Pulmonary artery endothelial cell (primary cell): ENCODE measurements around the gene ZNF195. TPM values are rescaled to one million over a fixed set of nuclear protein-coding genes. Genes with fewer than 3 reads are reported as not detected.
"Not testable (repeated sequence)": the region's sequence is repeated elsewhere in the genome, so short reads cannot be mapped to it uniquely, and the experiment has no call there.

Source experiments
- DNase-seq: peaks from one replicate; pipeline ENCODE4 v3.0.0-alpha.2; 2011; ENCODE audit warnings: low read depth, low spot score
- total RNA-seq: library from RNA; depleted of rRNA; stranded (reverse); fragments of >200 nt; gene quantifications from 2 replicates; pipeline ENCODE4 v1.2.3, GENCODE V29; 2014

The ZNF195 gene
- total RNA-seq, 1 donor from 2014 or later = 16.3 TPM

DNA sequence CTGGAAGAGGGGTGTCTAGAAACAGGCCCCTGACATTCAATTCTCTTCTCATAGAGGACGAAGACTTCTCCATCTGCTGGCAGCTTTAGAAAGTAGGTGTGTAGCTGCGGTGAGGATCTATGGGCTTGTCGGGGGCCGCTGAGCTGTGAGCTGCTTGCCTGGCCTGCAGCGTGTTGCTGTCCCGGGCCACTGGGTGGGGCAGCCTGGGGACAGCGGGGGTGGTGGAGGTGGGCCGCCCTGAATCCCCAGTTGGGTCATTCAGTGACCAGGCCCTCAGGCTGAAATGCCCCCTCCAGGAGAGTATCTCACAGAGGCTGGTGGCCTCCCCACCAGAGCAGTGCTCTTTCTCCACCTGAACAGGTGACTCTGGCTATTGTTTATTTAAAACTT, 23.9 kb upstream of the ZNF195 start:
- DNase-seq = not testable (repeated sequence)

DNA sequence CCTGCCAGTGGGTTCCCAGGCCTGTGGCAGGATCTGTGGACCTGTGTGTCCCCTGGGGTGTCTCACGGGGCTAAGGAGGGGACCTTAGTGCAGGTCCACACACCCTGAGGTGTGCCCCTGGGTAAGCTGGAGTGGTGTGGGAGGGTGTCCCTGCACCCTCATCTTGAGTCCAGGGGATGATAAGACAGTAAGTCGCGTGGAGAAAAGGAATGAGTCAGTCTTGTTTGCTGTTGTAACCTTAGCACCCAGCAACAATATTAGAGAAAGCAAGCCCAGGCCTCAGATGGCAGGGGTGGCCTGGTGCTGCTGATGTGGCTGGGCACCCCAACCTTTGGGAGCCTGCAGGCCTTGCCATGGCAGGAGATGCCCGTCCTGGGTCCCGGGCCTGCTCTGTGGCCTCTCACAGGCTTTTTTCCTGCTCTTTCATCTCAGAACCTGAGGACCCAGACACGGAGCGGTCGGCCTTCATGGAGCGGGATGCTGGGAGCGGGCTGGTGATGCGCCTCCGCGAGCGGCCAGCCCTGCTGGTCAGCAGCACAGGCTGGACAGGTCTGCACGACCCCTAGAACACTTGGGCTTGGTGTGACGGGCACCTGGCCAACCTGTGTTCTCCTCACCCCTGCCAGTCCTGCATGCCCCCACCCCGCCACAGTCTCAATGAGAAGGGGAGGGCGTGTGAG, 23.4 kb upstream of the ZNF195 start:
- not testable (repeated sequence) for DNase-seq

DNA sequence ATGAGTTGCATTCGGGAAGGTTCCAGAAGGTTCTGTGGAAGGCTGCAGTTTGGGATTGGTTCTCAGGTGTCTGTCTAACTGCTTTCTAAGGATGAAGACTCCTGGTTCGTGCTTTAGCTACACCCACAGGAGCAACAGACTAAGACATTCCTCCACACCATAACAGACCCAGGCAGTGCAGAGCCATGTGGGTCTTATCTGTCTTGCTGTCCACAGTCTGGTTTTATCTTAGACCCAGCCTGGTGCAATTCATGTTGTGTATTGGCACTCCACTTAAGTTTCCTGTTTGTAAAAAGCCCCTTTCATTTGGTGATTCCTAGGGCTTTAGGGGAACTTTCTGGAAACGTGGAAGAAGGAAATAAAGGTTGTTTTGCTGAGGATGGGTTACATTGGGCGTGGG, 22.1 kb upstream of the ZNF195 start:
- DNase-seq = not testable (repeated sequence)

- DNase-seq = not testable (repeated sequence)
Observed at GRCh38 chr11:3398509-3398908, 19.6 kb upstream of the ZNF195 start.

- DNase-seq = not testable (repeated sequence)
Observed at GRCh38 chr11:3398106-3398505, 19.2 kb upstream of the ZNF195 start.

DNA sequence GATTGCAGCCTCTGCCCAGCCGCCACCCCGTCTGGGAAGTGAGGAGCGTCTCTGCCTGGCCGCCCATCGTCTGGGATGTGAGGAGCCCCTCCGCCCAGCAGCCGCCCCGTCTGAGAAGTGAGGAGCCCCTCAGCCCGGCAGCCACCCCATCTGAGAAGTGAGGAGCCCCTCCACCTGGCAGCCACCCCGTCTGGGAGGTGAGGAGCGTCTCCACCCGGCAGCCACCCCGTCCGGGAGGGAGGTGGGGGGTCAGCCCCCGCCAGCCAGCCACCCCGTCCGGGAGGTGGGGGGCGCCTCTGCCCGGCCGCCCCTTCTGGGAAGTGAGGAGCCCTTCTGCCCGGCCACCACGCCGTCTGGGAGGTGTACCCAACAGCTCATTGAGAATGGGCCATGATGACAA, 18.3 kb upstream of the ZNF195 start:
- not testable (repeated sequence) for DNase-seq

DNA sequence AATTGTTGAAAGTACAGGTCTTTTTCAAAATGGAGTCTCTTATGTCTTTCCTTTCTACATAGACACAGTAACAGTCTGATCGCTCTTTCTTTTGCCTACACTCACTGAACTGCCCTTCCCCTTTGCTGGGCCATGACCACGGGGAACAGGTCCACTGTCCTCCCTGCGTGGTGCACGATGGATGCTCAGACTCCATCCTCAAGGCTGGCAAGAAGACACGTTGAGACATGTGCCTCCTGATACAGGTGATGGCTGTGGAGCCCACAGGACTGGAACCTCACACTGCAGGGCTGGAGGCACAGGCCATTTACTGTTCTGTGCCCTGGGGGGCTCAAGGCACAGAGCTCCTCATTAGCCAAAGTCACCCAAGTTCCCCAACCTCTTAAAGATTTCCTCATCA, 16.5 kb upstream of the ZNF195 start:
- DNase-seq = not testable (repeated sequence)

GRCh38 chr11:3394956-3395355, 16.0 kb upstream of the ZNF195 start:
- DNase-seq = not testable (repeated sequence)

GRCh38 chr11:3393450-3393849, 14.5 kb upstream of the ZNF195 start:
- DNase-seq = not testable (repeated sequence)

GRCh38 chr11:3382613-3383285, 3.8 kb upstream of the ZNF195 start:
- DNase-seq = no peak

DNA sequence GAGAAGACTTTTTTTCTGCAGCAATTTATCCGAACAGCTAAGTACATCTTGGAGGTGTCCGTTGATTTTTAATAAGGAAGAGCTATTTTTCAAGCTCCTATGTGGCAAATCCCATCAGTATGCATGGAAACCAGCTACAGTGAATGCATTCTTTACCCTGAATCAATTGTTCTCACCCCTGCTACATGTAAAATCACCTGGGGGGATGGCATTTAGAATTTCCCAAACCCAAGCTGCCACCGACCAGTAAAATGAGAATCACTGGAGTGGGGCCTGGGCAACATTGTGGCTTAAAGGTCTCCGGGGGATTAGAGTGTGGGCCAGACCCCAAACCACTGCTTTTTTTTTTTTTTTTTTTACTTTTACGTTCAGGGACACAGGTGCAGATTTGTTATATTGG, 2.8 kb upstream of the ZNF195 start:
- DNase-seq = no peak

DNA sequence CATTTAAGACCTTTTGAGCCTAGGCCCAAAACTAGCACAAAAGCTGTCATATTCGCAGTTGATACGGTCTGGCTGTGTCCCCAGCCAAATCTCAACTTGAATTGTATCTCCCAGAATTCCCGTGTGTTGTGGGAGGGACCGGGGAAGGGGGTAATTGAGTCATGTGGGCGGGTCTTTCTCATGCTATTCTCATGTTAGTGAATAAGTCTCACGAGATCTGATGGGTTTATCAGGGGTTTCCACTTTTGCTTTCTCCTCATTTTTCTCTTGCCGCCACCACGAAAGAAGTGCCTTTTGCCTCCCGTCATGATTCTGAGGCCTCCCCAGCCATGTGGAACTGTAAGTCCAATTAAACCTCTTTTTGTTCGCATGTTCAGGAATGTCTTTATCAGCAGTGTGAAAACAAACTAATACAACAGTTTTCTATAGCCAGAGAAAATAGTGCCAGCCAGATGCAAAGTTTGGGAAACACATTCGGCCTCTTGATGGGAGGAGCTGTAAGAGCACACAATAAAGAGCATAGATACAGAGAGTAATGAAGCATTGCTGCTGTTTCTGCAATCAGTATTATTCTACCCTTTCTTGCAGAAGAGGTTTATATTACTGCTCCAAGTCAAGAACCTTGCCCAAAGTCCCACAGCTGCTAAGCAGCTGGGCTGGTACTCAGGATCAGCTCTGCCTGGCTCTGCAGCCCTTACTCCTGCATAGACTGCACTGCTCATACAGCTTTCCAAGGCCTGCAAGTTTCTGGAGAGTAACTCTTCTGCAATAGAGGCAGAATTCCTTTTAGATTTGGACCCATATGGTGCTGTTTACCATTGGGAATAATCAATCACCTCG, 2.0 kb upstream of the ZNF195 start:
- DNase-seq = no peak

GRCh38 chr11:3375552-3375951, 3.4 kb downstream of the ZNF195 start:
- no peak for DNase-seq

DNA sequence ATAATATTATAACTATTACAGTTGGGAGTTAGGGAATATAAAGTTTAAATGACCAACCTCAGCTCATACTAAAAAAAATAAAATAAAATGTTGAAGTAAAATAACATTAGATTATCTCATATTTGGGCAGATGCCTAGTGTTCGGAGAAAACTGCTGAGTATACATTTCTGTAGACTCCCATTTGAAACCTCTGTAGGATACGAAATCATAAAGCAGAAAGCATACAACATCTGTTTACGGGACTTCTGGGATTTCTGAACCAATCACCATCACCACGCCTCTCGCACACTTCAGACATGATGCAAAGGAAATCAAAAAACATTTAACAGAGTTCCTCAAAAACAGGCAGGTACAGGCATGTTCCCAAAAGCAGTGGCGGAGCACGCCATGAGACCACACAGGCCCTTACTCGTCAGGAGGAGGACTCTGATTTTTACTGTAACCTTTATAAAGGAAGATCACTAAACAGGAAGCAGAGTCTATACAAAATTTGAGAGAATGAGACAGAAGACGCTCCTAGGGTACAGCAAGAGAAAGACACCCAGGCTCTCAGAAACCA, 8.6 kb downstream of the ZNF195 start:
- DNase-seq = no peak

DNA sequence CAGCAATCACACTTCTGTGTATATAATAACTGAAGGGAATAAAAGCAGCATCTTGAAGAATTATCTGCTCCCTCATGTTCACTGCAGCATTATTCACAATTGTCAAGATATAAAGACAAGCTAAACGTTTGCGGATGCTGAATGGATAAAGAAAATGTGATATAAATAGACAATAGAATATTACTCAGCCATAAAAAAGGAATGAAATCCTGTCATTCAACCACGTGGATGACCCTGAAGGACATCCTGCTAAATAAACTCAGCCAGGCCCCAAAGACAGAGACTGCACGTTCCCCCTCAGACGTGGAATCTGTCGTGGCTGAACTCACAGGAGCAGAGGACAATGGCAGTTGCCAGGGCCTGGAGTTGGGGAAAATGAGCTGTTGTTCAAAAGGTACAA, 9.6 kb downstream of the ZNF195 start:
- DNase-seq = no peak

GRCh38 chr11:3368199-3368598, 10.7 kb downstream of the ZNF195 start:
- no peak for DNase-seq

- DNase-seq = no peak
Observed at GRCh38 chr11:3367221-3367620, 11.7 kb downstream of the ZNF195 start.

DNA sequence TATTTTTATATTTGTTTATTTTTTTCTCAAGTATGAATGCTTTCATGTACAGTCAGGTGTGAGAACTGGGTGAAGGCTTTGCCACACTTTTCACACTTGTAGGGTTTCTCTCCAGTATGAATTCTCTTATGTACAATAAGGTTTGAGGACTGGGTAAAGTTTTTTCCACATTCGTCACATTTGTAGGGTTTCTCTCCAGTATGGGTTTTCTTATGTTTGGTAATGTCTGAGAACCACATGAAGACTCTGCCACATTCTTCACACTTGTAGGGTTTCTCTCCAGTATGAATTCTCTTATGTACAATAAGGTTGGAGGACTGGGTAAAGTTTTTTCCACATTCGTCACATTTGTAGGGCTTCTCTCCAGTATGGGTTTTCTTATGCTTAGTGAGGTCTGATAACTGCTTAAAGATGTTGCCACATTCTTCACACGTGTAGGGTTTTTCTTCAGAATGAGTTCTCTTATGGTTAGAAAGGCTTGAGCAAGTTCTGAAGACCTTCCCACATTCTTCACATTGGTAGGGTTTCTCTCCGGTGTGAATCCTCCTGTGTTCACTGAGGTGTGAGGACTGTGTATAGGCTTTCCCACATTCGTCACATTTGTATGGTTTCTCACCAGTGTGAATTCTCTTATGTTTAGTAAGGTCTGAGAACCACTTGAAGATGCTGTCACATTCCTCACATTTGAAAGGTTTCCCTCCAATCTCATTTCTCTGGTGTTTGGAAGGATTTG, 19.7 kb downstream of the ZNF195 start:
- no peak for DNase-seq

DNA sequence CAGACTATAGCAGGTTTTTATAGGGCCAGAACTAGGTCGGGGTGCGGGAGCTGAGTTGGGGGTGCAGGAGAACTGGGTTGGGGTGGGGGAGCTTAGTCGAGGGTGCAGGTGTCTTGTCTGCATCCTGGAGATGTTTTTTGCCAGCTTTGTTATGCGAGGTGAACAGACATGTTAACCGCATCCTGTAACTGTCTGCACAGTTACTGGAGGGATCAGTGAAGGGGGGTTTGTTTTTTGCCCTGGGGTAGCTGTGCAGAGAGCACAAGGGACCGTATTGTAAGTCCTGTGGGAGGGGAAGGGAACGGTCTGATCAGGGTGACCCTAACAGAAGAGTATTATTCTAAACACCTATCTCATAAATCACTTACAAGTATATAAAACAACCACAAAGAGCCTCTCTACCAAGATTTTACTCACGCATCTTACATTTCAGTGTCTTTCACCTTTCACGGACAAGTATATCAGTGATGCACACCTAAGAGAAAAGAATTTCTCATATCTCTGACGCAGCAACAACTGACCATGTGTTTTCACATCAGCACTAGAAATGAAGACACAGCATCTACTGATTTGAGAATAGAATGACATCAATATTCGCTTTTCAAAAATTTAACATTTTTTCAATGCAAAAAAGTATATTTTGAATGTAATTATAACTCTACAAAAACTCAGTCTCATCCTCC, 20.8 kb downstream of the ZNF195 start:
- DNase-seq = no peak

- no peak for DNase-seq
Observed at GRCh38 chr11:3357302-3357701, 21.6 kb downstream of the ZNF195 start.

DNA sequence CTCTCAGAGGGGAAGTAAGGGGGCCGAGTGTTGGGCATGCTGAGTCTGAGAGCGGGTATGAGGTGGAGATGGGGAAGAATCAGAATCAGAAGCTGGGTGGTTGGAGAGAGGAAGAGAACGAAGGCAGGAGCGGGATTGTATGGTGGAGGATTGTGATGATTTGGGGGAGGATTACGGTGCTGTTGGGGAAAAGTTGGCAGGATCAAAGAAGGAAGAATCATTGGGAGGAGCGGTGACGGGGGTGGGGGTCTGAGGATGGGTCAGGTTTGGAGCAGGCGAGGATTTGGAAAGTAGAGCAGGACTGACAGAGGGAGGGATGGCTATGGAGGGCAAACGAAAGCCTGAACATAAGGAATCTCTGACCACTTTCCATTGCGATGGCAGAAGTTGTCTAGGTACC, 22.1 kb downstream of the ZNF195 start:
- no peak for DNase-seq
